Measurements from ENCODE around the gene RAB24. TPM values are rescaled to one million over a fixed set of nuclear protein-coding genes. Genes with fewer than 3 reads are reported as not detected.
"Not testable (repeated sequence)": the region's sequence is repeated elsewhere in the genome, so short reads cannot be mapped to it uniquely, and the experiment has no call there.

RAB24 gene
- total RNA-seq, 4 donors from 2014 or later = 52.2 to 98.5 (median 73.7) TPM

- DNase-seq (ENCODE audit: low spot score in 2 of 2) = no peak
- intact Hi-C loops (cut with DNase I; ENCODE audit: low total_unique reads) = loop anchor here (10.0 kb wide), 1 partner anchor 192 kb away; no protein-coding TSS in a partner anchor
Observed at GRCh38 chr5:177306674-177307543, 3.4 kb upstream of the RAB24 start.

GRCh38 chr5:177306103-177306640, 2.7 kb upstream of the RAB24 start:
- H3K4me3 ChIP-seq (ENCODE audit: low read depth, poor library complexity, severe bottlenecking); DNase-seq (ENCODE audit: low spot score in 2 of 2): not testable (repeated sequence)
- intact Hi-C loops (cut with DNase I; ENCODE audit: low total_unique reads) = loop anchor here (10.0 kb wide), 1 partner anchor 191 kb away; no protein-coding TSS in a partner anchor
- 65 to 70% methylated on average over 11 of the region's 11 CpGs for WGBS, 2 donors

More at GRCh38 chr5:177306674-177307543, 3.4 kb upstream of the RAB24 start:
- no peak for TF ChIP-seq CTCF (IDR thresholded peaks at IDR 0.05)
- TF ChIP-seq POLR2A (IDR thresholded peaks at IDR 0.05) = no peak
- H3K4me3 ChIP-seq (ENCODE audit: low read depth, poor library complexity, severe bottlenecking) = no peak overlapping the region
- 66 to 72% methylated on average over 13 to 14 of the region's 15 CpGs for WGBS, 2 donors

- H3K4me3 ChIP-seq (ENCODE audit: low read depth, poor library complexity, severe bottlenecking) = peak overlapping the region; percentile 88
- no peak for TF ChIP-seq CTCF (IDR thresholded peaks at IDR 0.05)
- no peak for TF ChIP-seq POLR2A (IDR thresholded peaks at IDR 0.05)
- WGBS, 2 donors = 23 to 36% methylated on average over 15 to 19 of the region's 19 CpGs
- peak in 1 of 2 donors; percentile 83 for DNase-seq (ENCODE audit: low spot score in 2 of 2)
- intact Hi-C loops (cut with DNase I; ENCODE audit: low total_unique reads) = loop anchor here (10.0 kb wide), 1 partner anchor 190 kb away; no protein-coding TSS in a partner anchor
Observed at GRCh38 chr5:177304392-177305119, 1.0 kb upstream of the RAB24 start.

GRCh38 chr5:177303925-177304391, 439 bp upstream of the RAB24 start:
- H3K4me3 ChIP-seq (ENCODE audit: low read depth, poor library complexity, severe bottlenecking) = peak overlapping the region; percentile 88
- intact Hi-C loops (cut with DNase I; ENCODE audit: low total_unique reads) = loop anchor here (10.0 kb wide), 1 partner anchor 189 kb away; no protein-coding TSS in a partner anchor
- DNase-seq (ENCODE audit: low spot score in 2 of 2) = no peak
- 2% methylated on average over 18 to 19 of the region's 25 CpGs for WGBS, 2 donors
- no peak for TF ChIP-seq POLR2A (IDR thresholded peaks at IDR 0.05)

GRCh38 chr5:177302354-177303110, 987 bp downstream of the RAB24 start:
- H3K4me3 ChIP-seq (ENCODE audit: low read depth, poor library complexity, severe bottlenecking) = peak overlapping the region; percentile 88
- intact Hi-C loops (cut with DNase I; ENCODE audit: low total_unique reads) = loop anchor here (10.0 kb wide), 1 partner anchor 188 kb away; no protein-coding TSS in a partner anchor
- WGBS, 2 donors = 19 to 29% methylated on average over 24 of the region's 24 CpGs
- no peak for TF ChIP-seq POLR2A (IDR thresholded peaks at IDR 0.05)
- DNase-seq (ENCODE audit: low spot score in 2 of 2) = no peak

- 42 to 50% methylated on average over 6 to 7 of the region's 7 CpGs for WGBS, 2 donors
- H3K4me3 ChIP-seq (ENCODE audit: low read depth, poor library complexity, severe bottlenecking) = no peak overlapping the region
- no peak for TF ChIP-seq POLR2A (IDR thresholded peaks at IDR 0.05)
- no peak for TF ChIP-seq CTCF (IDR thresholded peaks at IDR 0.05)
- peak; percentile 82 to 92 for DNase-seq (ENCODE audit: low spot score in 2 of 2)
- intact Hi-C loops (cut with DNase I; ENCODE audit: low total_unique reads) = loop anchor here (10.0 kb wide), 1 partner anchor 187 kb away; no protein-coding TSS in a partner anchor
Observed at GRCh38 chr5:177301503-177302165, 1.9 kb downstream of the RAB24 start.
